Tibial nerve (tissue), 4 donors: ENCODE data around the gene ARMH3. TPM values are rescaled to one million over a fixed set of nuclear protein-coding genes. Genes with fewer than 3 reads are reported as not detected.
A peak's percentile ranks its signal among the peaks of the same experiment; 100 is the strongest.

Experiments
- DNase-seq, 2 donors: peaks; one replicate each; pipeline ENCODE4 v3.0.0-alpha.2; 2019; ENCODE audit warnings: low spot score in 2 of 2
- H3K27ac ChIP-seq, 4 donors: fragments of 200-600 bp; sonication (generic) in 3 of 4; one replicate each; pipeline ENCODE4 v1.5.1; 2017 to 2019; ENCODE audit warnings: mild to moderate bottlenecking in 1 of 4
- H3K27me3 ChIP-seq, 2 donors: fragments of 200-600 bp; sonication (generic) in 1 of 2; one replicate each; pipeline versions ENCODE4 v1.5.1 to v1.6.0; 2017 to 2019
- H3K36me3 ChIP-seq, 3 donors: fragments of 200-600 bp; sonication (generic); one replicate each; pipeline ENCODE4 v1.5.1; 2018 to 2019
- H3K4me1 ChIP-seq, 4 donors: fragments of 200-600 bp; sonication (generic) in 3 of 4; one replicate each; pipeline ENCODE4 v1.5.1; 2017 to 2019
- H3K4me3 ChIP-seq, 4 donors: fragments of 200-600 bp; sonication (generic) in 3 of 4; one replicate each; pipeline ENCODE4 v1.5.1; 2017 to 2019; ENCODE audit warnings: mild to moderate bottlenecking in 1 of 4, moderate library complexity in 1 of 4
- H3K9me3 ChIP-seq, 4 donors: fragments of 200-600 bp; sonication (generic) in 3 of 4; one replicate each; pipeline ENCODE4 v1.5.1; 2017 to 2019
- EP300 ChIP-seq, 2 donors: sonication (generic); formaldehyde crosslinking; IDR thresholded peaks; one replicate each; pipeline ENCODE4 v1.6.1; 2017; ENCODE audit warnings: antibody characterized with exemption in 2 of 2, mild to moderate bottlenecking in 1 of 2
- POLR2A ChIP-seq, 2 donors: fragments of 450-650 bp; IDR thresholded peaks; one replicate each; pipeline ENCODE4 v1.6.1; 2017; ENCODE audit warnings: antibody characterized with exemption in 2 of 2, mild to moderate bottlenecking in 2 of 2, moderate library complexity in 2 of 2
- WGBS, 2 donors: methylation state at CpG; one replicate each; pipeline ENCODE4 v1.1.5; 2018; 5-methylcytosine and 5-hydroxymethylcytosine counted together
- total RNA-seq, 4 donors: library from RNA; depleted of rRNA; stranded (reverse); fragments of >200 nt; gene quantifications; one replicate each; pipeline ENCODE4 v1.1.0, GENCODE V29; 2016
- TF ChIP-seq, protein P1 (sequence below), 5 experiments: fragments of 200-600 bp in 3 of 5; fragments of 450-650 bp in 2 of 5; sonication (generic) in 3 of 5; IDR thresholded peaks; one replicate each; pipeline ENCODE4 v1.5.1; 2016 to 2019; ENCODE audit warnings: antibody characterized with exemption in 5 of 5, mild to moderate bottlenecking in 3 of 5, moderate library complexity in 2 of 5

The ARMH3 gene, protein sequence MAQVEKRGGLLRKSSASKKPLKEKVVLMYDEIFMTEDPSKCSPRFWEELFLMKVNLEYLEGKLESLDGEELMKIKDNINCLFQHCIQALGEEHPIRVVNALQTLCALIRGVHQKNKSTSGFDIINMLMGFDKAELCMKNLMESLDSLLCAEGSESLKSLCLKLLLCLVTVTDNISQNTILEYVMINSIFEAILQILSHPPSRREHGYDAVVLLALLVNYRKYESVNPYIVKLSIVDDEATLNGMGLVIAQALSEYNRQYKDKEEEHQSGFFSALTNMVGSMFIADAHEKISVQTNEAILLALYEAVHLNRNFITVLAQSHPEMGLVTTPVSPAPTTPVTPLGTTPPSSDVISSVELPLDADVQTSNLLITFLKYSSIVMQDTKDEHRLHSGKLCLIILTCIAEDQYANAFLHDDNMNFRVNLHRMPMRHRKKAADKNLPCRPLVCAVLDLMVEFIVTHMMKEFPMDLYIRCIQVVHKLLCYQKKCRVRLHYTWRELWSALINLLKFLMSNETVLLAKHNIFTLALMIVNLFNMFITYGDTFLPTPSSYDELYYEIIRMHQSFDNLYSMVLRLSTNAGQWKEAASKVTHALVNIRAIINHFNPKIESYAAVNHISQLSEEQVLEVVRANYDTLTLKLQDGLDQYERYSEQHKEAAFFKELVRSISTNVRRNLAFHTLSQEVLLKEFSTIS
- 10 to 100 TPM; 16.9 to 19.5 (median 18.5) TPM for total RNA-seq

DNA sequence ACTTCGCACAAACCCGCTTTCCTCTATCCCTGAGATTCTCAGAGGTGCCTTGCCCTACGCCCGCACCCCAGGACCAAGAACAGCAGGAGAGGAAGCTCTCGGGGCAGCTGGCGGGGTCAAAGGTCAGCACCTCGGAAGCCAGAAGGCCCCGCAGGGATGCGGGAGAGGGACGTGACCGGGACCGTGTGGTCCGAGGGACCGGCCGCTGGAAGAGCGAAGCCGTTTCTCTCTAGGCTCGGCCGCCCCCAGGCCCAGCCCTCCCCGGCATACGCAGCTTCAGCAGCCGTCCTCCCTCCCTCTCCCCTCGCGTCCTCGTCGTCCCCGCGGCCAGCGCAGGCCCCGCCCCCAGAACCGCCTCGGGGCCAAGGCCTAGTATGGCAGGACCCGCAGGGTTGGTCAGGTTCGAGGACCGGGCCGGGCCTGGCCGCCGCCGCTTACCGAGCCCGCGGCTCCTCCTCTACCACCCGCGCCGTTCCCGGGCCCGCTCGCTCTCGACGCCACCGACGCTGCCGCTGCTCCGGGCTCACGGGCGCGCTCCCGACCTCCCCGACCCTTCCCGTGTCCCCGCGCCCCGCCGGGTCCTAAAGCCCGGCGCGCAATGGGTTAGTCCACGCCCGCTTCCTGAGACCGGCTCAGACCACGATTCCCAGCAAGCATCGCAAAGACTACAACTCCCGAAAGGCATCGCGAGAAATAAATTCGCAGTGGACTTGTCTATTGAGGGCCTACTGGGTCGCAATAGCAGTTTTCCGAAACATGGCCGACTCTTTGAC is at the start of gene ARMH3:
Gene ARMH3, minus strand, starts transcription at position 527 of the 773 bp plus-strand sequence. CDS start 16,059 bp downstream, outside the sequence.
- peaks cover 0 to 41% (median 10%) of the 10 kb centered on the region in 4 donors for H3K4me1 ChIP-seq
- peak within 1 kb of the TSS; percentile 80 to 98 (median 94) for H3K27ac ChIP-seq
- peak within 1 kb of the TSS; percentile 84 to 89 (median 87) for H3K4me3 ChIP-seq
- WGBS, 2 donors = 1% methylated on average over 35 to 42 of the region's 79 CpGs
- no peaks in the 10 kb centered on the region for H3K27me3 ChIP-seq
- no peaks in the 10 kb centered on the region for H3K9me3 ChIP-seq
- H3K36me3 ChIP-seq = no peaks in the 10 kb centered on the region
- peak; percentile 77 to 94 for DNase-seq
- TF ChIP-seq EP300 (IDR thresholded peaks at IDR 0.05) (peak; percentile 35 to 81), POLR2A (IDR thresholded peaks at IDR 0.05) (peak; percentile 15 to 55)
- TF ChIP-seq, protein P1, sequence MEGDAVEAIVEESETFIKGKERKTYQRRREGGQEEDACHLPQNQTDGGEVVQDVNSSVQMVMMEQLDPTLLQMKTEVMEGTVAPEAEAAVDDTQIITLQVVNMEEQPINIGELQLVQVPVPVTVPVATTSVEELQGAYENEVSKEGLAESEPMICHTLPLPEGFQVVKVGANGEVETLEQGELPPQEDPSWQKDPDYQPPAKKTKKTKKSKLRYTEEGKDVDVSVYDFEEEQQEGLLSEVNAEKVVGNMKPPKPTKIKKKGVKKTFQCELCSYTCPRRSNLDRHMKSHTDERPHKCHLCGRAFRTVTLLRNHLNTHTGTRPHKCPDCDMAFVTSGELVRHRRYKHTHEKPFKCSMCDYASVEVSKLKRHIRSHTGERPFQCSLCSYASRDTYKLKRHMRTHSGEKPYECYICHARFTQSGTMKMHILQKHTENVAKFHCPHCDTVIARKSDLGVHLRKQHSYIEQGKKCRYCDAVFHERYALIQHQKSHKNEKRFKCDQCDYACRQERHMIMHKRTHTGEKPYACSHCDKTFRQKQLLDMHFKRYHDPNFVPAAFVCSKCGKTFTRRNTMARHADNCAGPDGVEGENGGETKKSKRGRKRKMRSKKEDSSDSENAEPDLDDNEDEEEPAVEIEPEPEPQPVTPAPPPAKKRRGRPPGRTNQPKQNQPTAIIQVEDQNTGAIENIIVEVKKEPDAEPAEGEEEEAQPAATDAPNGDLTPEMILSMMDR (IDR thresholded peaks at IDR 0.05) = peak in 2 of 5 experiments; percentile 41 to 61

DNA sequence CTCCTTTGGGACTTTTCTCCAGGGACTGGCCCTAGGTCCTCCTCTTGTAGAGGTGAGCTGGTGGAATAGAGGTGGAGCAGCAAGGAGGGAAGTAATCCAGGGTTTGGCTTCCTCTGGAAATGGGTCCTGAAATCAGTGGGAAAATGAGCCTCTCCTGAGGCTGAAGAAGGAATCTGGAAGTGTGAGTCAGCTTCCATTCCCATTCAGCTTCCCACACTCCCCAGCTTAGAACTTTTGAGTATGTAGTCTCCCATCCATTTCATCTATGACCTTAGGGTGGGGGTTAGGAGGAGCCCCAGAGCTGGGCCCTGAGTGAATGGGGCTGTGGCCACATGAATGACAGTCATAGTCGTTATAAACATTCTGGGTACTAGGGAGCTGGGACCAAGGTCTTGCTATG is 46.4 kb upstream of the ARMH3 start:
- no peak overlapping the region for H3K4me3 ChIP-seq
- no peak overlapping the region for H3K27ac ChIP-seq
- 50 to 60% methylated on average over 1 of the region's 1 CpG for WGBS, 2 donors
- DNase-seq = no peak
- no peak for TF ChIP-seq EP300 (IDR thresholded peaks at IDR 0.05)
- no peak for TF ChIP-seq POLR2A (IDR thresholded peaks at IDR 0.05)
- TF ChIP-seq, protein P1 (IDR thresholded peaks at IDR 0.05) = no peak
- peaks cover 0 to 18% (median 0%) of the 10 kb centered on the region in 3 donors for H3K36me3 ChIP-seq
- H3K9me3 ChIP-seq = no peaks in the 10 kb centered on the region
- H3K4me1 ChIP-seq = no peaks in the 10 kb centered on the region
- no peaks in the 10 kb centered on the region for H3K27me3 ChIP-seq

- Histone ChIP-seq H3K4me1 (no peaks in the 10 kb centered on the region), H3K27me3 (no peaks in the 10 kb centered on the region), H3K4me3 (no peak overlapping the region), H3K36me3 (peaks cover 0 to 7% (median 0%) of the 10 kb centered on the region in 3 donors), H3K27ac (no peak overlapping the region), H3K9me3 (no peaks in the 10 kb centered on the region)
- DNase-seq = no peak
- WGBS, 2 donors = 79 to 89% methylated on average over 5 of the region's 5 CpGs
- no peak for TF ChIP-seq POLR2A (IDR thresholded peaks at IDR 0.05)
- TF ChIP-seq EP300 (IDR thresholded peaks at IDR 0.05) = no peak
- TF ChIP-seq, protein P1 (IDR thresholded peaks at IDR 0.05) = no peak
These were observed 45.2 kb upstream of the ARMH3 start for GRCh38 chr10:102101152-102101551.

GRCh38 chr10:102096449-102096848 is 40.5 kb upstream of the ARMH3 start:
- DNase-seq = no peak
- no peaks in the 10 kb centered on the region for H3K9me3 ChIP-seq
- no peak overlapping the region for H3K27ac ChIP-seq
- 96% methylated on average over 7 of the region's 7 CpGs for WGBS, 2 donors
- TF ChIP-seq POLR2A (IDR thresholded peaks at IDR 0.05) (no peak), EP300 (IDR thresholded peaks at IDR 0.05) (no peak)
- TF ChIP-seq, protein P1 (IDR thresholded peaks at IDR 0.05) = no peak
- no peak overlapping the region for H3K4me3 ChIP-seq
- H3K27me3 ChIP-seq = no peaks in the 10 kb centered on the region
- H3K36me3 ChIP-seq = peaks cover 0 to 10% (median 0%) of the 10 kb centered on the region in 3 donors
- no peaks in the 10 kb centered on the region for H3K4me1 ChIP-seq
